Measurements from ENCODE around the gene RASAL2.
"Not testable (repeated sequence)": the region's sequence is repeated elsewhere in the genome, so short reads cannot be mapped to it uniquely, and the experiment has no call there.

The RASAL2 gene

DNA sequence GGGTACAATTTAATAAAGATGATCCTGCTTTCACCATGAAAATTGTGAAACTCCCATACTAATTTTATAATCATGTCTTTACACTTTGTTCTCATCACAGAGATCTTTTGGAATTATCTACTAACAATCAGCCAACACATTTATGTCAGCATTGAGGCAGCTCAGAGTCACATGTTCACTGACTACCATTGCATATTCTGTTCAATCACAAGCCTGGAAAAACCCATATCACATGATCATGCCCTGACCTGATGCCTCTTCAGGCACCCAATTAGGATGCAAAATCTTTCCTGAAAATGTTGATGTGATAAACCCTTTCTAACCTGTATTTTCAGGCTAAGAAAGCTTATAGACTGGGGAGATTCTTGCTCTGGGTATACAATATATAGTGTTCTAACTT is 21.6 kb upstream of the RASAL2 start:
- DNase-seq: no peak

GRCh38 chr1:178075333-178075732 is 18.6 kb upstream of the RASAL2 start:
- no peak for DNase-seq

- no peak for DNase-seq
These were observed 17.3 kb upstream of the RASAL2 start for GRCh38 chr1:178076607-178077006.

DNA sequence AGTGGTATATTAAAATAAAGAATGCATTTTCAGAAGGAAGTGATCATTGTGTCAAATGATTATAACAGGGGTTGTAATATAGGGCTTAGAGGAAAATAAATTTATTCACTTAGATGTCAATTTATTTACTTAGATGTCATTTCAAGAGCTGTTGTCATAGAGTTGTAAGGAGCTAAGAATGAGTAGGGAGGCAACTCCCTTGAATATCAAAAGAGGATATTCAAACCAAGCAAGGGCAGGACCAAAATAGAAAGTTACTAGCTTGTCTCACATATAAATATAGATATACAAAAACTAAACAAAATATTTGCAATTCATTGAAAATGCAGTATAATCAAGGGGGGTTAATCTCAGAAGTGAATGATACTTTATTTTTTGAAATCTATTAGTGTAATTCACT is 16.0 kb upstream of the RASAL2 start:
- no peak for DNase-seq

- DNase-seq: no peak
These were observed 7.6 kb upstream of the RASAL2 start for GRCh38 chr1:178086294-178086693.

GRCh38 chr1:178086766-178087165 is 7.1 kb upstream of the RASAL2 start:
- no peak for DNase-seq

- no peak for DNase-seq
These were observed 5.3 kb upstream of the RASAL2 start for GRCh38 chr1:178088651-178089050.

DNA sequence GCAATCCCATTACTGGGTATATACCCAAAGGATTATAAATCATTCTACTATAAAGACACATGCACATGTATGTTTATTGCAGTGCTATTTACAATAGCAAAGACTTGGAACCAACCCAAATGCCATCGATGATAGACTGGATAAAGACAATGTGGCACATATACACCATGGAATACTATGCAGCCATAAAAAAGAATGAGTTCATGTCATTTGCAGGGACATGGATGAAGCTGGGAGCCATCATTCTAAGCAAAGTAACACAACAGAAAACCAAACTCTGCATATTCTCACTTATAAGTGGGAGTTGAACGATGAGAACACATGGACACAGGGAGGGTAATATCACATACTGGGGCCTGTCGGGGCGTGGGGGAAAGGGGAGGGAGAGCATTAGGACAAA is 2.5 kb upstream of the RASAL2 start:
- not testable (repeated sequence) for DNase-seq

DNA sequence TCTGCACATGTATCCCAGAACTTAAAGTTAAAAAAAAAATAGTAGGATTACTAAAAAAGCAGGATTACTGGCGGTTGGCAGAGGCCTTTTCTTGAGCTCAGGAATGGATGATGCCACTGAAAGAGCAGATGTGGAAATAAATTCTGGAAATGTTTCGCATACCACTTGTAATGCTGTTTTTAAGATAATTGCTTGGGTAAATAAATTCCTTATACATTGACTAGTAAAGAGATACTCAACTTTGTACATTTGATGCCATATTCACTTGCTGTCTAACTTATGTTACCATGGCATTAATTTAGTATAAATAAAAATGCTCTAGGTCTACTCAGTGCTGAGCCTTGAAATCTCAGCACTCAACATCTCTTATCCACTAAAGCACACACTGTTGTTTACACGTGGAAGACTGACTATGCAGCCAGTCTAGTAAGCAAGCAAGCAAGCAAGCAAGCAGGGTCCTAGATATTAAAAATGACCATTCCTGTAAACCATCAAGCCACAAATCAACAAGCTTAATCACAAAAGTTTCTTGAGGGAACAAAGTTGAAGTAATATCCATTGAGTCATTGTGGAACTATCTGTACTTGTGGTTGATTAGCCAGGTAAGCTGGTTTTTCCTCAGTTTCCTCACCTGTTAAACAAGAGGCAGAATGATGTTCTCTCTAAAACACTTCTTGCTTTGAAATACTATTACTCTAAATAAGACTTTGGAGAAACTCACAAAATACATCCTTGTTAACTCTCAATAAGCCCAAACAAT is 1.7 kb upstream of the RASAL2 start:
- DNase-seq: no peak

GRCh38 chr1:178092878-178093493 is 918 bp upstream of the RASAL2 start:
- no peak for DNase-seq

- DNase-seq: peak; percentile 56
These were observed 382 bp upstream of the RASAL2 start for GRCh38 chr1:178093494-178093950.

DNA sequence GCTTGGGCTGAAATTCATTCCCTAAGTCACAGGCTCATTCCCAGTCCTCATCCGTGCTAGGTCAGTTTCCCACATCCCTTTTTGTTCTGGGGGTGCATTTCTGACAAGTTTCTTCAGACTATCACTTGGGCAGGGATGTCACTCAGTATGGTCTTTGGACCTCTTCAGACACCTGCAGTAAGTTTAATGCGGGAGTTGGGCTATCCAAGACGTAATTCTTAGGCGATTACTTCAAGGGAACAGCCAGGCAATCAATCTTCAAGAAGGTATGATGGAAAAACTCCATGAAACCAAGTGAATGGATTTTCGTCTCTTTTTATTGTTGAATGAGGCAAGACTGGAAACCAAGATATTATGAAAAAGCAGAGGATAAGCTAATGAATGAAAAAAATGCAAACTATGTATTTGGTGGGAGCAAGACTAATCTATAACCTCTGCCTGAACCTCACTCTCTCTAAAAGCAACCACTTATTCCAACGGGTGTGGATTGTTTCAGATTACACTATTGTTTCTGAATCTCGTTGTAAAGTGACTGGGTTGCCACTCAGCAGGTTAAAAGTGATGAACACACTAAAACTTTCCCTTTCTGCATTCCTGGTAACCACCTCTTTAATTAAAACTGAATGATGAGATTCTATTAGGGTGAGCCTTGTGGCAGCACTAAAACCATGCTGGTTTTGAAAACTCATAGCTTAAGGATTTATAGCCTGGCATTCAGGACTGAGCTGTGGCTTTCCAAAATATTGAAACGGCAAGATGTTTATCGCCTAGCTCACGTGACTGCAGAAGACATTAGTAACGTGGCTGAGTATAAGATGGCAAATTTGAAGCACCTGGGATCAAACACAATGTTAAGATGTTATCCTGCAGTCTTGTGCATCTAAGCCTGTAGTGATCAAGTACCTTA is 1.1 kb downstream of the RASAL2 start:
- no peak for DNase-seq

DNA sequence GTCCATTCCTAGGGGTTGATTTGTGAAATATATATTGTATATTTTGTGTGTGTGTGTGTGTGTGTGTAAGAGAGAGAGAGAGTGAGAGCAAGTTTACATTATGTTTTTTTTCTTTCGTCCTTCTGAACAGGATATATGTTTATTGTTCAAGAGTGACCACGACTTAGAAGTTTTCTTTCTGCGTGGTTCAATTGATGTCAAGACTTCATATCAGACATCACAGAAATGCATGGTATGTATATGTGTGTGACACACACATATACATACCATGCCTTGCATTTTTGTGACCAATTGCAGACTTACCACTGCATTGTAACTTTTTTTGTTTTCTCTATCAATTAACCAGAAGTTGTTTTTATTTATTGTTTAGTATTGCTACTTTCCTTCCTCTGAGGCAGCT is 2.5 kb downstream of the RASAL2 start:
- no peak for DNase-seq

DNA sequence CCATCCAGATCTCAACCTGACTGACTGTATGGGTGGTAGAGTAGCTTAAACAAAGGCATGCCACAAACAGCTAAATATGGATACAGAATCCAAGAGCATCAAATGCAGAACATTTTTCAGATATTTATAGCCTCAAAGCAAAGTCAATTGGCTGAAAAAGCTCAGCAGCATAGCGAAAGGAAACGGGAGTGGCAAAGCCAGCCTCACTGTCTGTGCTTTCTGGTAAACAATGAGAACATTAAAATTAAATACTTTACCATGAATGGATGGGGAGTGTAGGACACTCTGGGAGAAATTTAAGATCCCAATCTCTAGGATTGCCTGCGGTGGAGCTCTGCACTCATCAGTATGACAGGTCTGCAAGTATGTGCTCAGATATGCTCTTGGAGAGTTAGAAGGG is 4.4 kb downstream of the RASAL2 start:
- DNase-seq: no peak

- DNase-seq: no peak
These were observed 7.3 kb downstream of the RASAL2 start for GRCh38 chr1:178101266-178101630.

DNA sequence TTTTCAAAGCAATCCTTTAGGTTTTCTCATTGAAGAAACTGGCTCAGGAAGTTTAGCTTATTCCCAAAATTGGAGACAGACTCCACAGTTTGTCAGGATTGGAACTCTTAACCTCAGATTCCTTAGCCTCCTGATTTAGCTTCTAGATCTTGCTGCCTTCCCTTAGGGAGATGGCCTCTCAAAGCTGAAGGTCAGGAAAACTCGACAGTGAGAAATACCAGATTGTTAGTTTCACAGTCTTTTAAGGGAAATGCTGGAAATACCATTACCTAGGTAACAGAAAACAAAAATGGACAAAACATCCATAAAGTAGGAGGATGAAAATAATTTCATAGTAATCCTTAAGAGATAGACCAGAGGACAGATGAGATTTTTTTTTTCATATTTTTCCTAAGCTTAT is 7.8 kb downstream of the RASAL2 start:
- DNase-seq: no peak

DNA sequence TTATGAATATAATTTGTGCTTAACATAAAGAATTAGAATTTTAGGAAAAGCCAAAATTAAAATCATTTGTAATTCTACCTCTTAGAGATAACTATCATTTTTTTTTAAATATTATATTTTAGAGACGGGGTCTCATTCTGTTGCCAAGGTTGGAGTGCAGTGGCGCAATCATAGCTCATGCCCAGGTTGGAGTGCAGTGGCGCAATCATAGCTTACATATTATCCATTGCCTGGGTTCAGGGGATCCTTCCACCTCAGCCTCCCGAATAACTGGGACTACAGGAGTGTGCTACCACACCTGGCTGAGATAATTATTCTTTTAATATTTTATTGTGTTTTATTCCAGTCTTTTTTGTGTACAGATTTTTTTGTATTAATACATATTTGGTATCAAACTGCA is 8.3 kb downstream of the RASAL2 start:
- no peak for DNase-seq

- no peak for DNase-seq
These were observed 13.9 kb downstream of the RASAL2 start for GRCh38 chr1:178107823-178108222.

GRCh38 chr1:178109348-178110143 is 15.6 kb downstream of the RASAL2 start:
- DNase-seq: no peak

DNA sequence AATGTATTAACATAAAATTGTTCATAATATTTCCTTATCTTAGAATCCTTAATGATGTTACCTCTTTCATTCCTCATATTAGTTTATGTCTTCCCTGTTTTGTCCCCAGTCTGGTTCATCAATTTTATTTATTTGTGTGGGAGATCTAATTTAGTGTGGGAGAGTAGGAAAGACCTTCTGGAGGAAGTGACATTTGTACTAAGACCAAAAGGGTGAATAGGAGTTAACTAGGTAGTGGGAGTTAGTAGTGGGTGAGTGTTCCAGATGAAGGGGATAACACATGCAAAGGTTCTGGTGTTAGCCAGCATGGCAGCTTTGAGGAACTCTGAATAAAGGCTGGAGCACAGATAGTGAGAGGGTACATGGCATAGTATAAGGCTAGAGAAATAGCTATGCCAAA is 21.4 kb downstream of the RASAL2 start:
- DNase-seq: no peak

DNA sequence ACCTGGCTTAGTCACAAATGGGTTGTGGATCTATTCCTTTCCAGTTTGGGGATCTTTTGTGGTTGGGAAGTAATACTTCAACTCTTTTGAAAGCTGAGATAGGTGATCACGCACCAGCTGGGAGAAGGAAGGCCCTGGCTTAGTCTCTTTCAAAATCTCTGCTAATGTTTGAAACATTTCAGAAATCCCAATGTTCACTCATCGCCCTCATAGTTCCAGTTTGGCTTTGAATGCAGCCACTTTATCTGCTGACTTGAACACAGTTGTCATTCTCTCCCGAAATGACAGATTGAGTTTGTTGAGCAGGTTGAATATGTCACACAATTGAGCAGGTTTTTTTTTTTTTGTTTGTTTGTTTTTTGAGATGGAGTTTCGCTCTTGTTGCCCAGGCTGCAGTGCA is 24.6 kb downstream of the RASAL2 start:
- DNase-seq: no peak

DNA sequence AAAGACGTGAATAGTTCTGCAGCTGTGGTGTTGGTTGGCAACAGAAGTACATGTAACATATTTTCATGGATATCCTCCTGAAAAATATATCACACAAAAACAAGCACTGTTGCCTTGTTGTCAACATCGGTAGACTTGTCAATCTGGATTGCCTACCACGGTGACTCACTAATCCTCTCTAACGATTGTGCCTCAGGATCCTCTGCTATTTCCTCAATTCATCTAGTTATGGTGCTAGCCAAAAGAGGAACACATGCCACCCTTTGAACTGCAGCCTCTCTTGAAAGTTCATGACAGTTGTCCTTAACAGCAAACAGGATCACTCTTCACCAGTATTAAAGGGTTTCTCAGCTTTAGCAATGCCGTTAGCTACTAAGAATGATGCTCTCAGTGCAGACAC is 25.7 kb downstream of the RASAL2 start:
- DNase-seq: no peak

DNA sequence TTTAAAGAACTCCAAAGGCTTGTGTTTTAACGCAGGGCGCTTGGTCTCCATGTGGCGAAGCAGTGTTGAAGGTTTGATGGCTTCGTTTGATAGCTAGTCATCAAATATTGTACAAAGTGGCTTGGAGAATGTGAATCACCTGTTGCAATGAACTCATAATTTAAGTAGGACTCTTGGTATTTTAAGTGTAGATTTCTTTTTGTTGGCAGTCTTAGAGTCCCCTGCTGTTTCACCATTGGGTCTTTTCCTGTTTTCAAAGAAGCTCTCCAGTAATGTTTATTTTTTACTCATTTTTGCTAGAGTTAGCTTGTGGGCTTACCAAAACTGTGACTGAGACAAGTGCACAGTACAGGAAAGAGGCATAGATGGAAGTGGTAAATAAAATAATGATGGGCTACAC is 26.2 kb downstream of the RASAL2 start:
- DNase-seq: no peak

Data from NCI-H2081 treated with DMSO at 0.1 percent for 48 hours (cell line).